Cardiac fibroblast (primary cell): Measurements from ENCODE around the gene TRIM17.

Source experiments
- DNase-seq, 2 donors: peaks; one replicate each; pipeline versions ENCODE4 v3.0.0 to v3.0.0-alpha.2; 2010; ENCODE audit warnings: low read depth in 2 of 2
- H3K4me3 ChIP-seq, 2 donors: replicated peaks in 1 of 2; 1 replicate in 1 of 2; 2 replicates in 1 of 2; pipeline ENCODE4 v1.5.1; 2011; ENCODE audit warnings: low read depth in 2 of 2, low read length in 2 of 2, mild to moderate bottlenecking in 2 of 2, moderate library complexity in 1 of 2
- CTCF ChIP-seq: IDR thresholded peaks from one replicate; pipeline ENCODE4 v1.5.1; 2011; ENCODE audit warnings: low read depth, mild to moderate bottlenecking, low read length, inconsistent platforms

The TRIM17 gene

GRCh38 chr1:228396770-228397662 lies 19.6 kb downstream of the TRIM17 start:
- no peak for DNase-seq
- TF ChIP-seq CTCF = no peak
- no peak overlapping the region for H3K4me3 ChIP-seq

GRCh38 chr1:228394571-228395394 lies 21.9 kb downstream of the TRIM17 start:
- TF ChIP-seq CTCF = no peak
- H3K4me3 ChIP-seq = no peak overlapping the region
- DNase-seq = no peak

- H3K4me3 ChIP-seq = no peak overlapping the region
- TF ChIP-seq CTCF = no peak
- no peak for DNase-seq
Observed at GRCh38 chr1:228393811-228394570, 22.7 kb downstream of the TRIM17 start.

GRCh38 chr1:228393268-228393701 lies 23.4 kb downstream of the TRIM17 start:
- peak; percentile 83 for TF ChIP-seq CTCF
- H3K4me3 ChIP-seq = no peak overlapping the region
- DNase-seq = peak; percentile 82 to 91

GRCh38 chr1:228392111-228392936 lies 24.3 kb downstream of the TRIM17 start:
- DNase-seq = peak in 1 of 2 donors; percentile 22
- TF ChIP-seq CTCF = no peak
- no peak overlapping the region for H3K4me3 ChIP-seq
